Stimulated activated CD8-positive, alpha-beta memory T cell treated with anti-CD3 and anti-CD28 coated beads, Interleukin-4, amount 100 ng/mL, for 1 hour (primary cell): ENCODE results near the gene DPP6.

Source experiments
- DNase-seq, 2 donors: peaks; one replicate each; pipeline ENCODE4 v3.0.0-alpha.2; 2020; ENCODE audit warnings: low read depth in 2 of 2, low spot score in 1 of 2

DPP6 gene

GRCh38 chr7:154794147-154794780, 742.1 kb downstream of the DPP6 start:
- DNase-seq, result no peak

- no peak for DNase-seq
Observed at GRCh38 chr7:154795014-154795413, 742.8 kb downstream of the DPP6 start.

- DNase-seq, result no peak
Observed at GRCh38 chr7:154795437-154795836, 743.2 kb downstream of the DPP6 start.

GRCh38 chr7:154804449-154804848, 752.3 kb downstream of the DPP6 start:
- DNase-seq, result no peak

- no peak for DNase-seq
Observed at GRCh38 chr7:154812027-154812426, 759.8 kb downstream of the DPP6 start.

GRCh38 chr7:154817224-154817896, 765.2 kb downstream of the DPP6 start:
- no peak for DNase-seq

GRCh38 chr7:154827007-154827406, 774.8 kb downstream of the DPP6 start:
- no peak for DNase-seq

GRCh38 chr7:154832557-154833138, 780.5 kb downstream of the DPP6 start:
- DNase-seq, result no peak

- no peak for DNase-seq
Observed at GRCh38 chr7:154836021-154836448, 783.8 kb downstream of the DPP6 start.

- DNase-seq, result no peak
Observed at GRCh38 chr7:154837087-154837486, 784.9 kb downstream of the DPP6 start.

GRCh38 chr7:154837622-154838021, 785.4 kb downstream of the DPP6 start:
- DNase-seq, result no peak

GRCh38 chr7:154840086-154840485, 787.9 kb downstream of the DPP6 start:
- DNase-seq, result no peak

- no peak for DNase-seq
Observed at GRCh38 chr7:154841731-154842331, 789.6 kb downstream of the DPP6 start.

GRCh38 chr7:154842591-154842990, 790.4 kb downstream of the DPP6 start:
- no peak for DNase-seq

- DNase-seq, result no peak
Observed at GRCh38 chr7:154843670-154844237, 791.6 kb downstream of the DPP6 start.

GRCh38 chr7:154844499-154844898, 792.3 kb downstream of the DPP6 start:
- no peak for DNase-seq

- DNase-seq, result no peak
Observed at GRCh38 chr7:154844955-154845354, 792.8 kb downstream of the DPP6 start.

GRCh38 chr7:154848464-154848863, 796.3 kb downstream of the DPP6 start:
- DNase-seq, result no peak

- DNase-seq, result no peak
Observed at GRCh38 chr7:154852205-154852604, 800.0 kb downstream of the DPP6 start.

GRCh38 chr7:154853063-154853726, 801.0 kb downstream of the DPP6 start:
- no peak for DNase-seq

- no peak for DNase-seq
Observed at GRCh38 chr7:154853727-154854095, 801.5 kb downstream of the DPP6 start.
